ENCODE data around the gene RRAD. TPM values are rescaled to one million over a fixed set of nuclear protein-coding genes. Genes with fewer than 3 reads are reported as not detected.
A peak's percentile ranks its signal among the peaks of the same experiment; 100 is the strongest.
"Not testable (repeated sequence)": the region's sequence is repeated elsewhere in the genome, so short reads cannot be mapped to it uniquely, and the experiment has no call there.

RRAD gene
- total RNA-seq: 54.2 TPM

DNA sequence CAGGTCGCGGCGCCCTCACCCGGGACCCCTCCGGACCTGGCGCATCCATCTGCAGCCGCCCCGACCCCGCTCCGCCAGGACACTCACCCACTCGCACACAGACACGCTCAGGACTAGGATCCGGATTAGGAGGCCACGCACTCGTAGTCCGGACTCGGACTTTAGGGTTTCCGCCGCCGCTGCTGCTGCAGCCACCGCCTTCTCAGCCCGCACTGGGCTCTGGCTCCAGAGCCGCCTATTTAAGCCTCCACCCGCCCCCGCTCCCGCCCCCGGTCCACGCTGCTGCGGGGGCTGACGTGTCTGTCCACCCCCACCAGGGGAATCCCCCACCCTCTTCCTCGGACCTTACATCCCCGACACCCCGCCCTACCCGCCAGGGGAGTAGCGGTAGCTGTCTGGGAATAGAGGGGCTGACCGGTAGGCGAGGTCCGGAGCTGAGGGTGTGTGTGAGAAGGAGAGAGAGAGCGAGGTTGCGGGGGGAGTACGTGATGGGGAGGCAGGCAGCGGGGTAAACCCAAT lies at the start of gene RRAD:
TSS of gene RRAD (minus strand) at position 214 of the 519 bp plus-strand sequence. CDS start 356 bp downstream, outside the sequence.
- no peak for TF ChIP-seq CTCF (IDR thresholded peaks at IDR 0.05)
- Histone ChIP-seq H3K27me3 (no peaks in the 10 kb centered on the region), H3K4me1 (peaks cover 28 to 51% of the 10 kb centered on the region in 2 donors), H3K36me3 (peaks cover 11 to 12% of the 10 kb centered on the region in 2 donors), H3K4me3 (peak within 1 kb of the TSS; percentile 59 to 93), H3K9me3 (no peaks in the 10 kb centered on the region), H3K27ac (peak within 1 kb of the TSS; percentile 84 to 99)
- intact Hi-C loops (cut with DNase I): loop anchor here (1.0 to 10.0 kb wide), 5 partner anchors 9 to 1019 kb away; partner anchors contain the start of genes CIAO2B, CMTM4, LCAT and PDP2
- DNase-seq (ENCODE audit: low spot score in 2 of 2): peak; percentile 50 to 88

GRCh38 chr16:66974932-66975246 lies 49.6 kb upstream of the RRAD start:
- H3K4me1 ChIP-seq; H3K4me3 ChIP-seq; H3K27ac ChIP-seq; DNase-seq (ENCODE audit: low spot score in 2 of 2); H3K27me3 ChIP-seq; H3K36me3 ChIP-seq; H3K9me3 ChIP-seq: not testable (repeated sequence)
- intact Hi-C loops (cut with DNase I): loop anchor here (5.0 kb wide), 1 partner anchor 132 kb away; the partner anchor contains the start of gene PHAF1

GRCh38 chr16:66974156-66974931 lies 49.0 kb upstream of the RRAD start:
- H3K9me3 ChIP-seq; DNase-seq (ENCODE audit: low spot score in 2 of 2); intact Hi-C loops (cut with DNase I); H3K4me3 ChIP-seq; H3K27ac ChIP-seq; H3K27me3 ChIP-seq; H3K4me1 ChIP-seq; H3K36me3 ChIP-seq: not testable (repeated sequence)

DNA sequence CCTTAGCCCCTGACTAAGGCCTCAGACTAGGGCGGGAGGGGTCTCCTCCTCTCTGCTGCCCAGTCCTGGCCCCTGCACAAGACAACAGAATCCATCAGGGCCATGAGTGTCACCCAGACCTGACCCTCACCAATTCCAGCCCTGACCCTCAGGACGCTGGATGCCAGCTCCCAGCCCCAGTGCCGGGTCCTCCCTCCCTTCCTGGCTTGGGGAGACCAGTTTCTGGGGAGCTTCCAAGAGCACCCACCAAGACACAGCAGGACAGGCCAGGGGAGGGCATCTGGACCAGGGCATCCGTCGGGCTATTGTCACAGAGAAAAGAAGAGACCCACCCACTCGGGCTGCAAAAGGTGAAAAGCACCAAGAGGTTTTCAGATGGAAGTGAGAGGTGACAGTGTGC lies 48.4 kb upstream of the RRAD start:
- Histone ChIP-seq H3K4me1 (peaks cover 0 to 3% of the 10 kb centered on the region in 2 donors), H3K36me3 (no peaks in the 10 kb centered on the region), H3K27me3 (no peaks in the 10 kb centered on the region), H3K4me3 (no peak overlapping the region), H3K9me3 (no peaks in the 10 kb centered on the region), H3K27ac (no peak overlapping the region)
- no peak for DNase-seq (ENCODE audit: low spot score in 2 of 2)
- intact Hi-C loops (cut with DNase I): no loop called here
- no peak for TF ChIP-seq CTCF (IDR thresholded peaks at IDR 0.05)

DNA sequence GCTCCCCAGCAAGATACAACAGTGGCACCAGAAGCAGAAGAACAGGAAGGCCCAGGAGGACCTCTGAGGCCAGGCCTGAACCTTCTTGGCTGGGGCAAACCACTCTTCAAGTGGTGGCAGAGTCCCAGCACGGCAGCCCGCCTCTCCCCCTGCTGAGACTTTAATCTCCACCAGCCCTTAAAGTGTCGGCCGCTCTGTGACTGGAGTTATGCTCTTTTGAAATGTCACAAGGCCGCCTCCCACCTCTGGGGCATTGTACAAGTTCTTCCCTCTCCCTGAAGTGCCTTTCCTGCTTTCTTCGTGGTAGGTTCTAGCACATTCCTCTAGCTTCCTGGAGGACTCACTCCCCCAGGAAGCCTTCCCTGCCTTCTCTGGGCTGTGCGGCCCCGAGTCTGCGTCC lies 47.6 kb upstream of the RRAD start:
- H3K27me3 ChIP-seq: no peaks in the 10 kb centered on the region
- no peak for DNase-seq (ENCODE audit: low spot score in 2 of 2)
- intact Hi-C loops (cut with DNase I): no loop called here
- no peak overlapping the region for H3K4me3 ChIP-seq
- H3K4me1 ChIP-seq: no peaks in the 10 kb centered on the region
- no peaks in the 10 kb centered on the region for H3K36me3 ChIP-seq
- no peak for TF ChIP-seq CTCF (IDR thresholded peaks at IDR 0.05)
- no peaks in the 10 kb centered on the region for H3K9me3 ChIP-seq
- H3K27ac ChIP-seq: no peak overlapping the region

DNA sequence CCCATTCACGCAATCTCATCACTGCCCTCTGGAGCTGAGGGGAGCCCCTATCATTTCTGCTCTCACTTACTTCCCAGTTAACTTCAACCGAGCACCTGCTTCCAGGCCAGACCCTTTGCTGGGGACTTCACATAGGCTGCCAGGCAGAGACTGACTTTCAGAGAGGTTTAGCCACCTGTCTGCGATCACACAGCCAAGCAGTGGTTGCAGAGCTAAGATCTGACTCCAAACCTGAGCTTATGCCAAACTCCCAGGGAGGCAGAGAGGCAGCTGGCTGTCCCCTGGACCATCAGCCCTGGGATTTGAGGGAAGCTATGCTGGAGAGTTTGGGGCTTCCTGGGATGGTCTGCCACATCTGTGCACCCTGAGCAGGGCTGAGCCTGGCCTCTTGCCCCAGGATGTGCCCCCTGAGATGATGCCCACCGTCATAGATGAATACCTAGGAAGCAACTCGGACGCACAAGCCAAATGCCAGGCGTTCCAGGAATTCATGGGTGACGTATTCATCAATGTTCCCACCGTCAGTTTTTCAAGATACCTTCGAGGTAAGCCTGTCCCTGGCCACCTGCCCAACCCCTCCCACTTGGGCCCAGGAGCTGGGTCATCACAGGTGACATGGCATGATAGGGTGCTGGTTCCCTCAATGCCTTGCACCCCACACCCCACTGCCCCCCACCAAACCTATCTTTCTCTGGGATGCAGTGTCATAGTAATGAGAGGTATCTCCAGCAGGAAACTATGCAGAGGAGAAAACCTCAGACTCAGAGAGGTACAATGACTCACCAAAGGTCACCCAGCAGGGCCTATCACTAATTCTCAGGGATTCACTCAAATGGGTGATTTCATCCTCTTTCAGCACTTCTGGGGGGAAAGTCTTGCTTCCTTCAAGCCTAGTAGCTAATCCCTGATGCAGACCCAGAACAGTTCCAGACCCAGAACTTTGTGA lies 45.7 kb upstream of the RRAD start:
- intact Hi-C loops (cut with DNase I): no loop called here
- no peaks in the 10 kb centered on the region for H3K27me3 ChIP-seq
- DNase-seq (ENCODE audit: low spot score in 2 of 2): no peak
- no peak overlapping the region for H3K27ac ChIP-seq
- no peaks in the 10 kb centered on the region for H3K9me3 ChIP-seq
- no peak for TF ChIP-seq CTCF (IDR thresholded peaks at IDR 0.05)
- no peaks in the 10 kb centered on the region for H3K4me1 ChIP-seq
- no peak overlapping the region for H3K4me3 ChIP-seq
- H3K36me3 ChIP-seq: no peaks in the 10 kb centered on the region

Measured in ascending aorta (tissue), 2 donors.